OCI-LY3 (cell line): ENCODE results near the gene DLX2.

Experiments
- H2AFZ ChIP-seq: fragments of 200-600, 300-600 bp; shearing (Covaris generic); 2 replicates; pipeline ENCODE4 v1.6.0; 2014; ENCODE audit warnings: antibody characterized with exemption, low read depth, low read length
- H3K27ac ChIP-seq: fragments of 200-600, 300-600 bp; sonication (generic); 2 replicates; pipeline ENCODE4 v1.5.1; 2014; ENCODE audit warnings: mild to moderate bottlenecking, low read length, moderate library complexity, mixed read lengths
- H3K27me3 ChIP-seq: fragments of 200-600, 300-600 bp; sonication (generic); 2 replicates; pipeline ENCODE4 v1.6.1; 2014; ENCODE audit warnings: low read depth, low read length, mixed read lengths
- H3K36me3 ChIP-seq: fragments of 200-600, 300-600 bp; sonication (generic); replicated peaks from 2 replicates; pipeline ENCODE3; 2014; ENCODE audit warnings: low read depth, low read length, mixed read lengths
- H3K4me1 ChIP-seq: fragments of 300-600, 200-600 bp; sonication (generic); 2 replicates; pipeline ENCODE4 v1.6.1; 2014; ENCODE audit warnings: low read length, mixed read lengths
- H3K4me2 ChIP-seq: fragments of 200-600, 300-600 bp; sonication (generic); 2 replicates; pipeline ENCODE4 v1.6.1; 2014; ENCODE audit warnings: low read length, mixed read lengths
- H3K4me3 ChIP-seq: fragments of 300-600, 200-600 bp; sonication (generic); 2 replicates; pipeline ENCODE4 v1.5.1; 2014; ENCODE audit warnings: antibody characterized with exemption, mild to moderate bottlenecking, low read length, moderate library complexity
- H3K79me2 ChIP-seq: fragments of 300-600, 200-600 bp; shearing (Covaris generic); 2 replicates; pipeline ENCODE4 v1.6.1; 2014; ENCODE audit warnings: mild to moderate bottlenecking, low read length, mixed read lengths
- H3K9ac ChIP-seq: fragments of 300-600, 200-600 bp; shearing (Covaris generic); 2 replicates; pipeline ENCODE4 v1.6.0; 2014; ENCODE audit warnings: mild to moderate bottlenecking, low read length, moderate library complexity
- H3K9me3 ChIP-seq: fragments of 200-600, 300-600 bp; shearing (Covaris generic); 2 replicates; pipeline ENCODE4 v1.6.1; 2014; ENCODE audit warnings: low read length, mixed read lengths; ENCODE audit not compliant: insufficient read depth
- H4K20me1 ChIP-seq: fragments of 200-600, 300-600 bp; sonication (generic); 2 replicates; pipeline ENCODE4 v1.6.1; 2016; ENCODE audit warnings: low read length, mixed read lengths; ENCODE audit not compliant: insufficient read depth
- EZH2phosphoT487 ChIP-seq: fragments of 200-600 bp; shearing (Covaris generic); IDR thresholded peaks from 2 replicates; pipeline ENCODE4 v1.6.1; 2018; ENCODE audit warnings: antibody characterized with exemption, mixed run types, low read depth
- TF ChIP-seq, protein P1 (sequence below): fragments of 200-600, 300-600 bp; sonication (generic); IDR thresholded peaks from 2 replicates; pipeline ENCODE4 v1.5.1; 2014; ENCODE audit warnings: antibody characterized with exemption, low read length, low read depth

Gene DLX2

DNA sequence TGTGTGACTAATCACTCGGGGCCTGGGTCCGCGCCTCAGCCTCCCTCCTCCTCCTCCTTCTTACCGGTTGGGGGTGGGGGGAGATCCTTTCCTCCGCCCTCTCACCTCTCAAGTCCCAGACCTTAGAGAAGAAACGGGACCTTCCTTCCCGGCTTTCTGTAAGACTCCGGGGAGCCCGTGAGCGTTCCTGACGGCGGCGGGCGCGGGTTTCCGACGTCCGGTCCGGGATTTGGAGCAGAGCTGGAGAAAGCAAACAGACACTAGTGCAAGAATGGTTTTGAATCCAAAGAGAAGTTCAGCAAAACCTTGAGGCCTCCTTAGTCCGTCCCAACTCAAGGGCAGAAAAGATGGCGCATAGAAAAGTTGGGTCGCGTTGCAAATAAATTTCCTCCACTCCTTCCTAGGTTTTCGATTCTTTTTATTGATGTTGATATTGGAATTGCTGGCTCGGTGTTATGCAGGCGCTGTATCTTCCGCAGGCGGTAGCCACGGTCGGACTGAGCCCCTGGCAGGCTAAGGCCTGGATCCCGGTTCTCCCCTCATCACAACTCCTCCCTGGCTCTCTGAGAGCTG is 15.4 kb downstream of the DLX2 start:
- TF ChIP-seq, protein P1, sequence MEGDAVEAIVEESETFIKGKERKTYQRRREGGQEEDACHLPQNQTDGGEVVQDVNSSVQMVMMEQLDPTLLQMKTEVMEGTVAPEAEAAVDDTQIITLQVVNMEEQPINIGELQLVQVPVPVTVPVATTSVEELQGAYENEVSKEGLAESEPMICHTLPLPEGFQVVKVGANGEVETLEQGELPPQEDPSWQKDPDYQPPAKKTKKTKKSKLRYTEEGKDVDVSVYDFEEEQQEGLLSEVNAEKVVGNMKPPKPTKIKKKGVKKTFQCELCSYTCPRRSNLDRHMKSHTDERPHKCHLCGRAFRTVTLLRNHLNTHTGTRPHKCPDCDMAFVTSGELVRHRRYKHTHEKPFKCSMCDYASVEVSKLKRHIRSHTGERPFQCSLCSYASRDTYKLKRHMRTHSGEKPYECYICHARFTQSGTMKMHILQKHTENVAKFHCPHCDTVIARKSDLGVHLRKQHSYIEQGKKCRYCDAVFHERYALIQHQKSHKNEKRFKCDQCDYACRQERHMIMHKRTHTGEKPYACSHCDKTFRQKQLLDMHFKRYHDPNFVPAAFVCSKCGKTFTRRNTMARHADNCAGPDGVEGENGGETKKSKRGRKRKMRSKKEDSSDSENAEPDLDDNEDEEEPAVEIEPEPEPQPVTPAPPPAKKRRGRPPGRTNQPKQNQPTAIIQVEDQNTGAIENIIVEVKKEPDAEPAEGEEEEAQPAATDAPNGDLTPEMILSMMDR, result no peak
- TF ChIP-seq EZH2phosphoT487, result no peak
- Histone ChIP-seq H3K79me2 (no peaks in the 10 kb centered on the region), H3K9ac (no peak overlapping the region), H3K36me3 (no peaks in the 10 kb centered on the region), H3K4me1 (no peaks in the 10 kb centered on the region; the same call in 1 of the 2 replicates), H3K4me2 (no peak overlapping the region), H3K9me3 (no peaks in the 10 kb centered on the region), H3K27me3 (peaks cover 4% of the 10 kb centered on the region; the same call in 1 of the 2 replicates), H3K27ac (no peak overlapping the region), H4K20me1 (no peaks in the 10 kb centered on the region), H2AFZ (no peak overlapping the region), H3K4me3 (no peak overlapping the region)

DNA sequence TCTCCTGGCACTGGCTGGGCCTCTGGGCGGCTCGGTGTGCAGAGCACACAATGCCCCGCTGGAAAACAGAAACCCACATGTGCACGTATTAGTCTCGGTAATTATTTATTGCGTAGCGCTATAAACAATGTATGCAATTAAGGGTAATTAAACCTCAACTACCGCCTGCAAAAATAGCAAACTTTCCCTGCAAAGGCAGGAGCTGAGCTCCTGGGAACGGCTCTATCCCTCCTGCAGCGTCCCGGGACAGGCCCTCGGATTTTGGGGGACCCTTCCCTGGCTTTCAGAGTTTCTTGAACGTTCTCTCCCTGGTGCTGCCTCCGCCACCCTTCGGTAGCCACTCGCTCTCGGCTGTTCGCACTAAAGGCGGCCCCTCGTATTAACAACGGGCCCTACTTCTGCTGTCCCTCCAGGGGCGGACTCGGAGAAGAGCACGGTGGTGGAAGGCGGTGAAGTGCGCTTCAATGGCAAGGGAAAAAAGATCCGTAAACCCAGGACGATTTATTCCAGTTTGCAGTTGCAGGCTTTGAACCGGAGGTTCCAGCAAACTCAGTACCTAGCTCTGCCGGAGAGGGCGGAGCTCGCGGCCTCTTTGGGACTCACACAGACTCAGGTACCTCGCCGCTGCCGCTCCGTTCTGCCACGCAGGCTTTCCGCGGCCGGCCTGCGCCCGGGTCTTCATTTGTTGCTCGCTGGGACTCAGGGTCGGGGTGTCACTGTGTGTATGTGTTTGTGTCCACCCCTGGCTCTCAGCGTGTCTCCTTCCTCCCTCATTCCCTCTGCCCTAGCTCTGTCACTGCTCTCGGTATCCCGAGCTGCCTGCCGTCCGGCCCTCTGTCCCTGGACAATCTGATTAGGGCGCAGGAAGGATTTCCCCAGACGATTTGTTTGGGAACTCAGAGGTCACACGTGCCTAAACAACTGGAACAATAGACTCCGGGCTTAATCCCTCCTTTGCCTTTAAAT is 16.2 kb downstream of the DLX2 start:
- Histone ChIP-seq H3K4me1 (no peaks in the 10 kb centered on the region; the same call in 1 of the 2 replicates), H2AFZ (no peak overlapping the region), H3K27ac (no peak overlapping the region), H4K20me1 (no peaks in the 10 kb centered on the region), H3K4me2 (no peak overlapping the region), H3K4me3 (no peak overlapping the region), H3K79me2 (no peaks in the 10 kb centered on the region), H3K27me3 (no peaks in the 10 kb centered on the region), H3K36me3 (no peaks in the 10 kb centered on the region), H3K9me3 (no peaks in the 10 kb centered on the region), H3K9ac (no peak overlapping the region)
- TF ChIP-seq, protein P1, result no peak
- no peak for TF ChIP-seq EZH2phosphoT487

DNA sequence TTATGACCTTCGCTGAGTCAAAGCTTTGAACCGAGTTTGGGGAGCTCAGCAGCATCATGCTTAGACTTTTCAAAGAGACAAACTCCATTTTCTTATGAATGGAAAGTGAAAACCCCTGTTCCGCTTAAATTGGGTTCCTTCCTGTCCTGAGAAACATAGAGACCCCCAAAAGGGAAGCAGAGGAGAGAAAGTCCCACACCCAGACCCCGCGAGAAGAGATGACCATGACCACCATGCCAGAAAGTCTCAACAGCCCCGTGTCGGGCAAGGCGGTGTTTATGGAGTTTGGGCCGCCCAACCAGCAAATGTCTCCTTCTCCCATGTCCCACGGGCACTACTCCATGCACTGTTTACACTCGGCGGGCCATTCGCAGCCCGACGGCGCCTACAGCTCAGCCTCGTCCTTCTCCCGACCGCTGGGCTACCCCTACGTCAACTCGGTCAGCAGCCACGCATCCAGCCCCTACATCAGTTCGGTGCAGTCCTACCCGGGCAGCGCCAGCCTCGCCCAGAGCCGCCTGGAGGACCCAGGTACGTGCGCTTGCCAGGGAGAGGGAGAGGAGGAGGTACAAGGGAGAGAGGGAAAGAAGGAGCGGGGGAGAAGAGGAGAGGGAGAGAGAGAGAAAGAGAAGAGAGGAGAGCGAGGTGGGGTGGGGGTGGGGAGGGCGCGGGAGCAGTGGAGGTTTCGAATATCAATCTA is 17.1 kb downstream of the DLX2 start, which contains the start of gene DLX1:
Gene DLX1, plus strand, starts transcription at position 48 of the 700 bp plus-strand sequence. Its CDS starts 171 bp downstream, at position 219.
- peak within 1 kb of the TSS; percentile 59 for H3K9ac ChIP-seq
- peak within 1 kb of the TSS; percentile 93 for H3K4me2 ChIP-seq

More for the DNA sequence above, 17.1 kb downstream of the DLX2 start, which contains the start of gene DLX1:
- H3K4me1 ChIP-seq, result no peaks in the 10 kb centered on the region; the same call in 1 of the 2 replicates
- no peaks in the 10 kb centered on the region for H3K27me3 ChIP-seq
- peak within 1 kb of the TSS; percentile 92 for H3K4me3 ChIP-seq
- no peaks in the 10 kb centered on the region for H4K20me1 ChIP-seq
- H2AFZ ChIP-seq, result peak within 1 kb of the TSS; percentile 78
- no peak within 1 kb of the TSS for H3K27ac ChIP-seq
- no peaks in the 10 kb centered on the region for H3K79me2 ChIP-seq
- no peak for TF ChIP-seq EZH2phosphoT487
- TF ChIP-seq, protein P1, result no peak
- H3K9me3 ChIP-seq, result no peaks in the 10 kb centered on the region
- no peaks in the 10 kb centered on the region for H3K36me3 ChIP-seq
